CD14-positive monocyte (primary cell): ENCODE measurements around the gene SPAG16. TPM values are rescaled to one million over a fixed set of nuclear protein-coding genes. Genes with fewer than 3 reads are reported as not detected.

Experiments used
- DNase-seq, 3 donors: peaks; one replicate each; pipeline ENCODE4 v3.0.0-alpha.2; 2011 to 2022
- H2AFZ ChIP-seq: 2 replicates; pipeline ENCODE4 v1.6.0; 2012; ENCODE audit warnings: mild to moderate bottlenecking, low read depth, low read length, inconsistent platforms; ENCODE audit not compliant: insufficient read depth, poor library complexity, severe bottlenecking
- H3K27ac ChIP-seq, 2 donors: 1 replicate in 1 of 2; 2 replicates in 1 of 2; pipeline ENCODE4 v1.5.1; 2012 to 2013; ENCODE audit warnings: low read length in 2 of 2, control low read depth in 1 of 2, inconsistent platforms in 1 of 2, low read depth in 1 of 2, mild to moderate bottlenecking in 1 of 2
- H3K27me3 ChIP-seq, 2 donors: one replicate each; pipeline versions ENCODE4 v1.6.0 to v1.6.1; 2011 to 2013; ENCODE audit warnings: low read length in 2 of 2; ENCODE audit not compliant: control insufficient read depth in 2 of 2, insufficient read depth in 2 of 2
- H3K36me3 ChIP-seq, 2 donors: replicated peaks in 1 of 2; 1 replicate in 1 of 2; 2 replicates in 1 of 2; pipeline versions ENCODE4 v1.5.1 to v1.6.1; 2012 to 2013; ENCODE audit warnings: low read length in 2 of 2, control low read depth in 1 of 2, inconsistent platforms in 1 of 2, mild to moderate bottlenecking in 1 of 2; ENCODE audit not compliant: insufficient read depth in 2 of 2, control insufficient read depth in 1 of 2
- H3K4me1 ChIP-seq, 2 donors: 1 replicate in 1 of 2; 2 replicates in 1 of 2; pipeline versions ENCODE4 v1.5.1 to v1.6.1; 2012 to 2013; ENCODE audit warnings: low read length in 2 of 2, control low read depth in 1 of 2, inconsistent platforms in 1 of 2, mild to moderate bottlenecking in 1 of 2, moderate library complexity in 1 of 2; ENCODE audit not compliant: insufficient read depth in 2 of 2, control insufficient read depth in 1 of 2
- H3K4me2 ChIP-seq: replicated peaks from 2 replicates; pipeline ENCODE3; 2012; ENCODE audit warnings: low read length, moderate library complexity, mild to moderate bottlenecking; ENCODE audit not compliant: poor library complexity, severe bottlenecking; ENCODE audit errors: extremely low read depth
- H3K4me3 ChIP-seq, 3 experiments: fragments of 200-600 bp in 1 of 3; sonication (generic) in 1 of 3; replicated peaks in 1 of 3; 1 replicate in 2 of 3; 2 replicates in 1 of 3; pipeline ENCODE4 v1.5.1; 2011 to 2013; ENCODE audit warnings: low read length in 3 of 3, mild to moderate bottlenecking in 3 of 3, control low read depth in 2 of 3, low read depth in 2 of 3, inconsistent platforms in 1 of 3, moderate library complexity in 1 of 3
- H3K79me2 ChIP-seq: 2 replicates; pipeline ENCODE4 v1.6.0; 2012; ENCODE audit warnings: mild to moderate bottlenecking, control low read depth, inconsistent platforms, low read length, moderate library complexity; ENCODE audit not compliant: insufficient read depth
- H3K9ac ChIP-seq: 2 replicates; pipeline ENCODE4 v1.6.0; 2017; ENCODE audit warnings: low read length, mild to moderate bottlenecking; ENCODE audit not compliant: insufficient read depth, poor library complexity, severe bottlenecking
- H3K9me3 ChIP-seq, 2 donors: replicated peaks in 1 of 2; 1 replicate in 1 of 2; 2 replicates in 1 of 2; pipeline versions ENCODE4 v1.5.1 to v1.6.1; 2012 to 2013; ENCODE audit warnings: low read length in 2 of 2, control low read depth in 1 of 2; ENCODE audit not compliant: control insufficient read depth in 1 of 2, insufficient read depth in 1 of 2
- H4K20me1 ChIP-seq: 2 replicates; pipeline ENCODE4 v1.6.0; 2012; ENCODE audit warnings: mild to moderate bottlenecking, low read length, control low read depth, moderate library complexity; ENCODE audit not compliant: insufficient read depth
- H3K27ac Mint-ChIP-seq, 7 donors: one replicate each; pipeline ENCODE4 v1.8.0; 2020; ENCODE audit warnings: mild to moderate bottlenecking in 7 of 7, mixed read lengths in 7 of 7, moderate library complexity in 6 of 7, inconsistent platforms in 2 of 7
- H3K27me3 Mint-ChIP-seq, 3 donors: one replicate each; pipeline ENCODE4 v1.8.0; 2021 to 2022; ENCODE audit warnings: low read depth in 3 of 3, mild to moderate bottlenecking in 3 of 3, mixed read lengths in 3 of 3, moderate library complexity in 3 of 3, inconsistent platforms in 1 of 3
- H3K36me3 Mint-ChIP-seq, 2 donors: one replicate each; pipeline ENCODE4 v1.8.0; 2020; ENCODE audit warnings: mixed read lengths in 2 of 2, inconsistent platforms in 1 of 2, mild to moderate bottlenecking in 1 of 2
- H3K4me1 Mint-ChIP-seq: one replicate; pipeline ENCODE4 v1.8.0; 2020; ENCODE audit warnings: mild to moderate bottlenecking, mixed read lengths
- H3K4me3 Mint-ChIP-seq, 2 donors: one replicate each; pipeline ENCODE4 v1.8.0; 2020; ENCODE audit warnings: mild to moderate bottlenecking in 2 of 2, mixed read lengths in 2 of 2, moderate library complexity in 1 of 2
- H3K9me3 Mint-ChIP-seq, 7 donors: one replicate each; pipeline ENCODE4 v1.8.0; 2020 to 2022; ENCODE audit warnings: mixed read lengths in 7 of 7, mild to moderate bottlenecking in 6 of 7, moderate library complexity in 6 of 7, inconsistent platforms in 2 of 7
- WGBS: methylation state at CpG from one replicate; pipeline ENCODE4 v1.1.5; 2013; ENCODE audit warnings: missing lambda C conversion rate; ENCODE audit not compliant: insufficient coverage; 5-methylcytosine and 5-hydroxymethylcytosine counted together
- intact Hi-C, 2 donors: fragments of 100-400 bp; cut with micrococcal nuclease; formaldehyde crosslinking; loops; one replicate each; pipeline versions ENCODE4 v1.15.0 to v1.15.1; 2023
- polyA plus RNA-seq, 3 donors: library from polyadenylated mRNA; depleted of rRNA in 1 of 3; unstranded in 2 of 3; stranded (reverse) in 1 of 3; fragments of 300-500 nt in 2 of 3; fragments of >200 nt in 1 of 3; fragmentation: Illumina TruSeq in 2 of 3; gene quantifications; 1 replicate in 2 of 3; 2 replicates in 1 of 3; pipeline ENCODE4 v1.2.3, GENCODE V29; 2012 to 2021
- TF ChIP-seq, protein P1 (sequence below): fragments of 200-600 bp; IDR thresholded peaks from one replicate; pipeline ENCODE4 v1.8.0; 2022; ENCODE audit warnings: antibody characterized with exemption, mild to moderate bottlenecking

The SPAG16 gene
- polyA plus RNA-seq, 3 donors = 0.12 to 0.30 TPM; not detected in 1

DNA sequence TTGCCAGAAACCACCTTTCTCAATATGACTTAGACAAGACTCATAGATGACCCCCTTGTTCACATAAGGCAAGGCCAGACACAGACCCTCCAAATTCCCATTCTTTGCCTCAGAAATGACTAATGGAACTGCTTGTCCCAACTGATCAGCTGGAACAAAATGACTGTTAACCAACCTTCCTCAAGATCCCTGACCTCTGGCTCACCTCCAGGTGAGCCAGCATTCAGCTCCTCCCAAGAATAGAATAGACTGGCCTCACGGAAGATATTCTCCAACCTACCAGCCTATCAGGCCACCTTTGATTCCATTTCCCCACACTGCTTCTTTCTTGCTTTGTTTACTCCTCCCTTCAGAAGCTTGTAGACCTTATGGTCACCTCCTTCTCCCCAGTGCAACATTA lies 930.8 kb downstream of the SPAG16 start:
- DNase-seq = no peak
- Mint-ChIP-seq H3K9me3 (peaks cover 0 to 8% (median 5%) of the 10 kb centered on the region in 7 donors), H3K27ac (no peak overlapping the region), H3K27me3 (peaks cover 0 to 2% (median 0%) of the 10 kb centered on the region in 3 donors), H3K36me3 (no peaks in the 10 kb centered on the region), H3K4me1 (no peaks in the 10 kb centered on the region), H3K4me3 (no peak overlapping the region)
- no peaks in the 10 kb centered on the region for H3K79me2 ChIP-seq
- no peaks in the 10 kb centered on the region for H3K9me3 ChIP-seq
- H4K20me1 ChIP-seq = no peaks in the 10 kb centered on the region
- 88% methylated on average over 1 of the region's 1 CpG for WGBS
- no peaks in the 10 kb centered on the region for H3K36me3 ChIP-seq
- H3K4me1 ChIP-seq = no peaks in the 10 kb centered on the region
- H3K4me2 ChIP-seq = no peak overlapping the region
- H3K27ac ChIP-seq = no peak overlapping the region
- H3K27me3 ChIP-seq = no peaks in the 10 kb centered on the region
- H2AFZ ChIP-seq = no peak overlapping the region
- H3K9ac ChIP-seq = no peak overlapping the region
- no peak overlapping the region for H3K4me3 ChIP-seq
- TF ChIP-seq, protein P1, sequence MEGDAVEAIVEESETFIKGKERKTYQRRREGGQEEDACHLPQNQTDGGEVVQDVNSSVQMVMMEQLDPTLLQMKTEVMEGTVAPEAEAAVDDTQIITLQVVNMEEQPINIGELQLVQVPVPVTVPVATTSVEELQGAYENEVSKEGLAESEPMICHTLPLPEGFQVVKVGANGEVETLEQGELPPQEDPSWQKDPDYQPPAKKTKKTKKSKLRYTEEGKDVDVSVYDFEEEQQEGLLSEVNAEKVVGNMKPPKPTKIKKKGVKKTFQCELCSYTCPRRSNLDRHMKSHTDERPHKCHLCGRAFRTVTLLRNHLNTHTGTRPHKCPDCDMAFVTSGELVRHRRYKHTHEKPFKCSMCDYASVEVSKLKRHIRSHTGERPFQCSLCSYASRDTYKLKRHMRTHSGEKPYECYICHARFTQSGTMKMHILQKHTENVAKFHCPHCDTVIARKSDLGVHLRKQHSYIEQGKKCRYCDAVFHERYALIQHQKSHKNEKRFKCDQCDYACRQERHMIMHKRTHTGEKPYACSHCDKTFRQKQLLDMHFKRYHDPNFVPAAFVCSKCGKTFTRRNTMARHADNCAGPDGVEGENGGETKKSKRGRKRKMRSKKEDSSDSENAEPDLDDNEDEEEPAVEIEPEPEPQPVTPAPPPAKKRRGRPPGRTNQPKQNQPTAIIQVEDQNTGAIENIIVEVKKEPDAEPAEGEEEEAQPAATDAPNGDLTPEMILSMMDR = no peak
- intact Hi-C loops = no loop called here

- WGBS = no CpG with 5 or more reads among the region's 2 CpGs
- no peaks in the 10 kb centered on the region for H3K4me1 ChIP-seq
- no peaks in the 10 kb centered on the region for H3K36me3 Mint-ChIP-seq
- no peaks in the 10 kb centered on the region for H3K27me3 ChIP-seq
- no peaks in the 10 kb centered on the region for H3K79me2 ChIP-seq
- no peak overlapping the region for H3K9ac ChIP-seq
- no peaks in the 10 kb centered on the region for H3K9me3 ChIP-seq
- H3K36me3 ChIP-seq = no peaks in the 10 kb centered on the region
- no peak overlapping the region for H2AFZ ChIP-seq
- H3K9me3 Mint-ChIP-seq = peaks cover 0 to 8% (median 4%) of the 10 kb centered on the region in 7 donors
- no peak overlapping the region for H3K27ac ChIP-seq
- H3K4me3 Mint-ChIP-seq = no peak overlapping the region
- no peak for DNase-seq
- H4K20me1 ChIP-seq = no peaks in the 10 kb centered on the region
- intact Hi-C loops = no loop called here
- no peak overlapping the region for H3K4me3 ChIP-seq
- H3K4me1 Mint-ChIP-seq = no peaks in the 10 kb centered on the region
- no peak overlapping the region for H3K4me2 ChIP-seq
- H3K27ac Mint-ChIP-seq = no peak overlapping the region
- TF ChIP-seq, protein P1 = no peak
- H3K27me3 Mint-ChIP-seq = peaks cover 0 to 2% (median 2%) of the 10 kb centered on the region in 3 donors
These were observed 932.9 kb downstream of the SPAG16 start for GRCh38 chr2:214217136-214217535.
